Measurements from ENCODE around the gene S1PR5.

The S1PR5 gene

GRCh38 chr19:10500247-10500592 is 17.0 kb downstream of the S1PR5 start:
- no peak for TF ChIP-seq CTCF (IDR thresholded peaks at IDR 0.05)
- Histone ChIP-seq H3K4me3 (ENCODE audit: low read depth, low read length) (no peak overlapping the region), H3K9me3 (ENCODE audit: control insufficient read depth, low read length) (no peaks in the 10 kb centered on the region), H3K4me2 (ENCODE audit: low read length) (no peak overlapping the region), H3K9ac (no peak overlapping the region), H2AFZ (no peak overlapping the region), H3K27ac (no peak overlapping the region), H3K27me3 (ENCODE audit: control insufficient read depth, insufficient read depth, low read length) (no peaks in the 10 kb centered on the region), H3K4me1 (peaks cover 4% of the 10 kb centered on the region), H3K36me3 (ENCODE audit: control insufficient read depth, insufficient read depth, low read length) (no peaks in the 10 kb centered on the region), H3K79me2 (peaks cover 24% of the 10 kb centered on the region)

GRCh38 chr19:10499550-10500246 is 17.5 kb downstream of the S1PR5 start:
- no peak overlapping the region for H3K4me3 ChIP-seq (ENCODE audit: low read depth, low read length)
- H2AFZ ChIP-seq = no peak overlapping the region
- no peak overlapping the region for H3K9ac ChIP-seq
- no peak overlapping the region for H3K4me2 ChIP-seq (ENCODE audit: low read length)
- peaks cover 27% of the 10 kb centered on the region for H3K79me2 ChIP-seq
- H3K27ac ChIP-seq = no peak overlapping the region
- no peak for TF ChIP-seq CTCF (IDR thresholded peaks at IDR 0.05)
- peaks cover 4% of the 10 kb centered on the region for H3K4me1 ChIP-seq
- no peaks in the 10 kb centered on the region for H3K36me3 ChIP-seq (ENCODE audit: control insufficient read depth, insufficient read depth, low read length)
- H3K9me3 ChIP-seq (ENCODE audit: control insufficient read depth, low read length) = no peaks in the 10 kb centered on the region
- H3K27me3 ChIP-seq (ENCODE audit: control insufficient read depth, insufficient read depth, low read length) = no peaks in the 10 kb centered on the region

GRCh38 chr19:10497371-10497770 is 19.9 kb downstream of the S1PR5 start:
- Histone ChIP-seq H3K27me3 (ENCODE audit: control insufficient read depth, insufficient read depth, low read length) (no peaks in the 10 kb centered on the region), H3K9ac (no peak overlapping the region), H3K79me2 (peaks cover 32% of the 10 kb centered on the region), H2AFZ (no peak overlapping the region), H3K9me3 (ENCODE audit: control insufficient read depth, low read length) (no peaks in the 10 kb centered on the region), H3K27ac (no peak overlapping the region), H3K4me3 (ENCODE audit: low read depth, low read length) (no peak overlapping the region), H3K36me3 (ENCODE audit: control insufficient read depth, insufficient read depth, low read length) (no peaks in the 10 kb centered on the region), H3K4me2 (ENCODE audit: low read length) (no peak overlapping the region), H3K4me1 (peaks cover 4% of the 10 kb centered on the region)
- TF ChIP-seq CTCF (IDR thresholded peaks at IDR 0.05) = no peak

GRCh38 chr19:10491472-10492047 is 25.7 kb downstream of the S1PR5 start:
- H3K4me3 ChIP-seq (ENCODE audit: low read depth, low read length) = no peak overlapping the region
- H3K4me2 ChIP-seq (ENCODE audit: low read length) = no peak overlapping the region
- H3K27me3 ChIP-seq (ENCODE audit: control insufficient read depth, insufficient read depth, low read length) = no peaks in the 10 kb centered on the region
- no peak for TF ChIP-seq CTCF (IDR thresholded peaks at IDR 0.05)
- no peak overlapping the region for H3K9ac ChIP-seq
- no peak overlapping the region for H3K27ac ChIP-seq
- H3K79me2 ChIP-seq = peaks cover 22% of the 10 kb centered on the region
- no peaks in the 10 kb centered on the region for H3K4me1 ChIP-seq
- H3K9me3 ChIP-seq (ENCODE audit: control insufficient read depth, low read length) = no peaks in the 10 kb centered on the region
- no peaks in the 10 kb centered on the region for H3K36me3 ChIP-seq (ENCODE audit: control insufficient read depth, insufficient read depth, low read length)
- H2AFZ ChIP-seq = no peak overlapping the region

GRCh38 chr19:10486551-10486950 is 30.7 kb downstream of the S1PR5 start:
- no peak for TF ChIP-seq CTCF (IDR thresholded peaks at IDR 0.05)
- H3K36me3 ChIP-seq (ENCODE audit: control insufficient read depth, insufficient read depth, low read length) = no peaks in the 10 kb centered on the region
- no peaks in the 10 kb centered on the region for H3K4me1 ChIP-seq

More at GRCh38 chr19:10486551-10486950, 30.7 kb downstream of the S1PR5 start:
- no peaks in the 10 kb centered on the region for H3K9me3 ChIP-seq (ENCODE audit: control insufficient read depth, low read length)
- no peak overlapping the region for H3K4me2 ChIP-seq (ENCODE audit: low read length)
- H2AFZ ChIP-seq = no peak overlapping the region
- peak overlapping the region; percentile 55 for H3K27ac ChIP-seq
- no peak overlapping the region for H3K9ac ChIP-seq
- H3K79me2 ChIP-seq = peaks cover 6% of the 10 kb centered on the region
- no peak overlapping the region for H3K4me3 ChIP-seq (ENCODE audit: low read depth, low read length)
- no peaks in the 10 kb centered on the region for H3K27me3 ChIP-seq (ENCODE audit: control insufficient read depth, insufficient read depth, low read length)

All from parathyroid adenoma (tissue), 2 donors.